WTC11 (cell line): ENCODE measurements around the gene ICAM3. TPM values are rescaled to one million over a fixed set of nuclear protein-coding genes. Genes with fewer than 3 reads are reported as not detected.

Experiments
- ATAC-seq: fragments of 200-7000 bp; cut with Tn5 transposase; 2 replicates; pipeline ENCODE4 v1.10.0; 2021; ENCODE audit warnings: mild to moderate bottlenecking, moderate library complexity
- CTCF ChIA-PET: fragments of 300-600 bp; sonication (Branson Sonifier 250); formaldehyde crosslinking; loops from one replicate; lab custom pipeline; 2021; ENCODE audit warnings: antibody characterized with exemption; lab: Charles Lee
- POLR2A ChIA-PET: fragments of 350-600 bp; sonication (Branson Sonifier 250); formaldehyde crosslinking; loops from one replicate; lab custom pipeline; 2021; ENCODE audit warnings: antibody characterized with exemption; lab: Charles Lee
- DNase-seq: peaks from one replicate; pipeline ENCODE4 v3.0.0; 2021; ENCODE audit warnings: low spot score
- H3K27ac Mint-ChIP-seq: 2 replicates; pipeline ENCODE4 v1.8.0; 2021; ENCODE audit warnings: mixed read lengths
- H3K27me3 Mint-ChIP-seq: 2 replicates; pipeline ENCODE4 v1.8.0; 2021; ENCODE audit warnings: low read depth, mild to moderate bottlenecking, moderate library complexity, mixed read lengths
- H3K36me3 Mint-ChIP-seq: 2 replicates; pipeline ENCODE4 v1.8.0; 2021; ENCODE audit warnings: mixed read lengths
- H3K4me1 Mint-ChIP-seq: 2 replicates; pipeline ENCODE4 v1.8.0; 2022; ENCODE audit warnings: mixed read lengths
- H3K4me3 Mint-ChIP-seq: 2 replicates; pipeline ENCODE4 v1.8.0; 2021; ENCODE audit warnings: mild to moderate bottlenecking, moderate library complexity, mixed read lengths
- H3K9me3 Mint-ChIP-seq: 2 replicates; pipeline ENCODE4 v1.8.0; 2021; ENCODE audit warnings: mixed read lengths
- ATF3 ChIP-seq: sonication (generic); formaldehyde crosslinking; conservative IDR thresholded peaks from 2 replicates; pipeline ENCODE4 v1.8.1; 2022; ENCODE audit warnings: mild to moderate bottlenecking, missing genetic modification reagents
- CREB1 ChIP-seq: sonication (generic); formaldehyde crosslinking; IDR thresholded peaks from 2 replicates; pipeline ENCODE4 v1.8.0; 2023; ENCODE audit warnings: mild to moderate bottlenecking, missing genetic modification reagents
- ERG ChIP-seq: fragments of 250-450 bp; sonication (Bioruptor Pico); IDR thresholded peaks from 2 replicates; pipeline ENCODE4 v1.8.0; 2021; ENCODE audit warnings: mild to moderate bottlenecking
- ETV6 ChIP-seq: sonication (generic); formaldehyde crosslinking; IDR thresholded peaks from 2 replicates; pipeline ENCODE4 v1.8.1; 2022; ENCODE audit warnings: mild to moderate bottlenecking, missing genetic modification reagents
- FOXP1 ChIP-seq: sonication (generic); formaldehyde crosslinking; IDR thresholded peaks from 2 replicates; pipeline ENCODE4 v1.8.0; 2022; ENCODE audit warnings: missing genetic modification reagents, mild to moderate bottlenecking, moderate library complexity, borderline replicate concordance
- HMGA2 ChIP-seq: fragments of 250-450 bp; sonication (Bioruptor Pico); IDR thresholded peaks from 2 replicates; pipeline ENCODE4 v1.4.0; 2021; ENCODE audit warnings: mild to moderate bottlenecking, moderate library complexity
- IRF1 ChIP-seq: sonication (generic); formaldehyde crosslinking; IDR thresholded peaks from 2 replicates; pipeline ENCODE4 v1.8.0; 2023; ENCODE audit warnings: missing genetic modification reagents
- JAZF1 ChIP-seq: fragments of 250-450 bp; sonication (Bioruptor Pico); IDR thresholded peaks from 2 replicates; pipeline ENCODE4 v1.9.0; 2021; ENCODE audit warnings: moderate library complexity, mild to moderate bottlenecking, inconsistent platforms
- JUN ChIP-seq: sonication (generic); formaldehyde crosslinking; IDR thresholded peaks from 2 replicates; pipeline ENCODE4 v1.8.0; 2023; ENCODE audit warnings: mild to moderate bottlenecking, missing genetic modification reagents
- KAT7 ChIP-seq: sonication (generic); formaldehyde crosslinking; IDR thresholded peaks from 2 replicates; pipeline ENCODE4 v1.8.1; 2023; ENCODE audit warnings: missing genetic modification reagents, mild to moderate bottlenecking, borderline replicate concordance
- MLX ChIP-seq: sonication (generic); formaldehyde crosslinking; IDR thresholded peaks from 2 replicates; pipeline ENCODE4 v1.8.1; 2023; ENCODE audit warnings: mild to moderate bottlenecking, missing genetic modification reagents, moderate library complexity
- OVOL2 ChIP-seq: fragments of 250-450 bp; sonication (Bioruptor Pico); IDR thresholded peaks from 2 replicates; pipeline ENCODE4 v1.9.0; 2021; ENCODE audit warnings: mild to moderate bottlenecking, borderline replicate concordance
- PREB ChIP-seq: sonication (generic); formaldehyde crosslinking; IDR thresholded peaks from 2 replicates; pipeline ENCODE4 v1.8.1; 2022; ENCODE audit warnings: mild to moderate bottlenecking, missing genetic modification reagents, moderate library complexity, borderline replicate concordance
- RELA ChIP-seq: sonication (generic); formaldehyde crosslinking; IDR thresholded peaks from 2 replicates; pipeline ENCODE4 v1.8.1; 2022; ENCODE audit warnings: missing genetic modification reagents, mild to moderate bottlenecking, borderline replicate concordance
- SMAD4 ChIP-seq: sonication (generic); formaldehyde crosslinking; IDR thresholded peaks from 2 replicates; pipeline ENCODE4 v1.8.0; 2022; ENCODE audit warnings: mild to moderate bottlenecking, missing genetic modification reagents
- ZBTB43 ChIP-seq: sonication (generic); formaldehyde crosslinking; IDR thresholded peaks from 2 replicates; pipeline ENCODE4 v1.8.1; 2023; ENCODE audit warnings: mild to moderate bottlenecking, missing genetic modification reagents
- ZMAT4 ChIP-seq: fragments of 250-450 bp; sonication (Bioruptor Pico); IDR thresholded peaks from 2 replicates; pipeline ENCODE4 v1.9.0; 2021; ENCODE audit warnings: mild to moderate bottlenecking
- ZNF138 ChIP-seq: sonication (generic); formaldehyde crosslinking; conservative IDR thresholded peaks from 2 replicates; pipeline ENCODE4 v1.8.1; 2022; ENCODE audit warnings: mild to moderate bottlenecking, moderate library complexity, missing genetic modification reagents
- ZNF263 ChIP-seq: sonication (generic); formaldehyde crosslinking; IDR thresholded peaks from 2 replicates; pipeline ENCODE4 v1.8.1; 2022; ENCODE audit warnings: low read depth, mild to moderate bottlenecking, moderate library complexity, missing genetic modification reagents
- ZNF416 ChIP-seq: fragments of 250-450 bp; sonication (Bioruptor Pico); IDR thresholded peaks from 2 replicates; pipeline ENCODE4 v1.9.0; 2021; ENCODE audit warnings: mild to moderate bottlenecking, inconsistent platforms
- ZSCAN18 ChIP-seq: fragments of 250-450 bp; sonication (Bioruptor Pico); IDR thresholded peaks from 2 replicates; pipeline ENCODE4 v2.1.2; 2022; ENCODE audit warnings: mild to moderate bottlenecking, moderate library complexity
- total RNA-seq: library from RNA; stranded (reverse); gene quantifications from 3 replicates; pipeline ENCODE4 v1.2.3, GENCODE V29; 2021

ICAM3 gene
- total RNA-seq, 1 experiment from 2014 or later, result 18.7 TPM

GRCh38 chr19:10306327-10306726, 33.1 kb downstream of the ICAM3 start:
- H3K36me3 Mint-ChIP-seq, result no peaks in the 10 kb centered on the region
- no peak overlapping the region for H3K4me3 Mint-ChIP-seq
- peaks cover 2% of the 10 kb centered on the region for H3K27me3 Mint-ChIP-seq
- DNase-seq, result no peak
- H3K27ac Mint-ChIP-seq, result no peak overlapping the region
- no peaks in the 10 kb centered on the region for H3K4me1 Mint-ChIP-seq
- CTCF ChIA-PET, result interaction anchor here (2.4 kb wide), 1 partner anchor 82 kb away, joined by 9 read pairs; no protein-coding TSS in a partner anchor
- H3K9me3 Mint-ChIP-seq, result no peaks in the 10 kb centered on the region
- no peak for ATAC-seq
- no peak for TF ChIP-seq ERG (CRISPR knock-in tag)
- no peak for TF ChIP-seq OVOL2 (CRISPR knock-in tag)
- TF ChIP-seq JUN (CRISPR knock-in tag), result no peak
- TF ChIP-seq ATF3 (CRISPR knock-in tag), result no peak
- no peak for TF ChIP-seq ZNF416 (CRISPR knock-in tag)
- no peak for TF ChIP-seq FOXP1 (CRISPR knock-in tag)
- TF ChIP-seq HMGA2 (CRISPR knock-in tag), result no peak
- TF ChIP-seq PREB, result no peak
- no peak for TF ChIP-seq ZNF138 (CRISPR knock-in tag)
- TF ChIP-seq, all 79 proteins: peak for 0
- POLR2A ChIA-PET, result no interaction called here

GRCh38 chr19:10305139-10305806, 34.2 kb downstream of the ICAM3 start:
- no peak overlapping the region for H3K4me3 Mint-ChIP-seq
- H3K36me3 Mint-ChIP-seq, result no peaks in the 10 kb centered on the region
- ChIA-PET POLR2A (no interaction called here), CTCF (interaction anchor here (0.6 to 2.4 kb wide), 4 partner anchors 65 to 305 kb away, joined by 3 to 9 read pairs (median 4); no protein-coding TSS in a partner anchor)
- H3K27ac Mint-ChIP-seq, result no peak overlapping the region
- TF ChIP-seq SMAD4, result no peak
- no peak for TF ChIP-seq ZBTB43 (CRISPR knock-in tag)
- no peak for TF ChIP-seq RELA (CRISPR knock-in tag)
- ATAC-seq (no peak), DNase-seq (no peak)
- H3K9me3 Mint-ChIP-seq, result no peaks in the 10 kb centered on the region
- H3K4me1 Mint-ChIP-seq, result no peaks in the 10 kb centered on the region
- peaks cover 5% of the 10 kb centered on the region for H3K27me3 Mint-ChIP-seq

- no peak for DNase-seq
- H3K4me1 Mint-ChIP-seq, result peaks cover 6% of the 10 kb centered on the region
- TF ChIP-seq CREB1 (CRISPR knock-in tag) (no peak), JAZF1 (CRISPR knock-in tag) (no peak), ZNF138 (CRISPR knock-in tag) (no peak), ZSCAN18 (CRISPR knock-in tag) (no peak), ZMAT4 (CRISPR knock-in tag) (no peak), KAT7 (no peak), ETV6 (CRISPR knock-in tag) (no peak), ZNF263 (no peak), MLX (no peak), IRF1 (CRISPR knock-in tag) (no peak)
- TF ChIP-seq, all 79 proteins: peak for 0
- Mint-ChIP-seq H3K27me3 (peaks cover 54% of the 10 kb centered on the region), H3K36me3 (no peaks in the 10 kb centered on the region), H3K4me3 (no peak overlapping the region), H3K27ac (no peak overlapping the region), H3K9me3 (no peaks in the 10 kb centered on the region)
- no peak for ATAC-seq
- POLR2A ChIA-PET, result no interaction called here
- CTCF ChIA-PET, result interaction anchor here (1.3 to 1.5 kb wide), 2 partner anchors 41 to 89 kb away, joined by 6 to 9 read pairs; no protein-coding TSS in a partner anchor
Observed at GRCh38 chr19:10299545-10300458, 39.6 kb downstream of the ICAM3 start.
